ENCODE data around the gene PODXL.

- TF ChIP-seq GATA2 (IDR thresholded peaks at IDR 0.05; ENCODE audit: low read depth, low read length) (no peak), GATA3 (IDR thresholded peaks at IDR 0.05; ENCODE audit: low read depth, low read length) (no peak)
These were observed 43.0 kb downstream of the PODXL start for GRCh38 chr7:131513245-131514061.
